HepG2 (cell line): ENCODE measurements around the gene HRC. TPM values are rescaled to one million over a fixed set of nuclear protein-coding genes. Genes with fewer than 3 reads are reported as not detected.
A peak's percentile ranks its signal among the peaks of the same experiment; 100 is the strongest.

Experiments used
- ATAC-seq: fragments of 200-7000 bp; cut with Tn5 transposase; 3 replicates; pipeline ENCODE4 v1.9.1; 2020; ENCODE audit warnings: mild to moderate bottlenecking, moderate library complexity
- BruUV-seq: library from RNA; stranded (reverse); fragments of 400-500 nt; replicated peaks from 2 replicates; lab custom pipeline; 2021; lab: Mats Ljungman, UMichigan
- CTCF ChIA-PET: fragments of 300-600 bp; formaldehyde crosslinking; extraction: SDS; loops from one replicate; lab custom pipeline; 2021; ENCODE audit warnings: low total read pairs, inconsistent platforms, low intra/inter-chr PET ratio; lab: Yijun Ruan, JAX
- POLR2A ChIA-PET: fragments of 350-600 bp; sonication (Branson Sonifier 250); formaldehyde crosslinking; loops from one replicate; lab custom pipeline; 2020; ENCODE audit warnings: antibody characterized with exemption, inconsistent platforms; lab: Yijun Ruan, JAX
- DNase-seq: peaks from one replicate; pipeline ENCODE4 v3.0.0-alpha.2; 2015; ENCODE audit warnings: low spot score
- FAIRE-seq: peaks from 3 replicates; lab custom pipeline; 2011; peaks lifted over from hg19 to GRCh38; lab: Jason Lieb, UNC
- H2AFZ ChIP-seq: one replicate; pipeline ENCODE4 v1.6.1; 2011; ENCODE audit warnings: low read length, inconsistent platforms
- H3K27ac ChIP-seq: fragments of 300-600 bp; 3 replicates; pipeline ENCODE4 v1.8.0; 2011; ENCODE audit warnings: mixed run types, mild to moderate bottlenecking, mixed read lengths, low read length, inconsistent platforms; ENCODE audit not compliant: insufficient read depth; ENCODE audit errors: extremely low read length
- H3K27me3 ChIP-seq, 2 experiments: fragments of 200-600 bp in 1 of 2; 2 replicates in 1 of 2; 3 replicates in 1 of 2; pipeline versions ENCODE4 v1.6.0 to v1.8.0; 2011; ENCODE audit warnings: low read length in 2 of 2, mild to moderate bottlenecking in 2 of 2, moderate library complexity in 2 of 2, inconsistent platforms in 1 of 2; ENCODE audit not compliant: insufficient read depth in 2 of 2, control insufficient read depth in 1 of 2
- H3K36me3 ChIP-seq, 2 experiments: fragments of 200-600 bp in 1 of 2; replicated peaks in 1 of 2; 2 replicates in 1 of 2; 3 replicates in 1 of 2; pipeline versions ENCODE4 v1.5.1 to v1.8.0; 2011; ENCODE audit warnings: low read length in 2 of 2, inconsistent platforms in 1 of 2; ENCODE audit not compliant: insufficient read depth in 2 of 2, control insufficient read depth in 1 of 2
- H3K4me1 ChIP-seq: 2 replicates; pipeline ENCODE4 v1.5.1; 2012; ENCODE audit warnings: low read length, inconsistent platforms; ENCODE audit not compliant: insufficient read depth
- H3K4me2 ChIP-seq: 2 replicates; pipeline ENCODE4 v1.6.0; 2011; ENCODE audit warnings: low read depth, low read length, inconsistent platforms
- H3K4me3 ChIP-seq, 3 experiments: fragments of 200-600 bp in 1 of 3; sonication (generic), shearing (Covaris generic) in 1 of 3; replicated peaks in 1 of 3; 2 replicates each; pipeline ENCODE4 v1.5.1; 2011 to 2016; ENCODE audit warnings: low read length in 3 of 3, inconsistent platforms in 2 of 3, low read depth in 2 of 3, mild to moderate bottlenecking in 2 of 3, control low read depth in 1 of 3, mixed read lengths in 1 of 3; ENCODE audit not compliant: insufficient read depth in 1 of 3
- H3K79me2 ChIP-seq: one replicate; pipeline ENCODE4 v1.6.1; 2011; ENCODE audit warnings: low read length, inconsistent platforms; ENCODE audit not compliant: insufficient read depth
- H3K9ac ChIP-seq: 2 replicates; pipeline ENCODE4 v1.6.0; 2011; ENCODE audit warnings: mild to moderate bottlenecking, low read depth, low read length, inconsistent platforms; ENCODE audit not compliant: insufficient read depth
- H3K9me3 ChIP-seq: 2 replicates; pipeline ENCODE4 v1.5.1; 2012; ENCODE audit warnings: mild to moderate bottlenecking, low read length
- H4K20me1 ChIP-seq: 2 replicates; pipeline ENCODE4 v1.6.0; 2011; ENCODE audit warnings: inconsistent platforms, mild to moderate bottlenecking, low read length, moderate library complexity; ENCODE audit not compliant: insufficient read depth
- FOXA3 ChIP-seq: IDR thresholded peaks from 2 replicates; pipeline ENCODE4 v1.6.1; 2016; ENCODE audit warnings: missing genetic modification reagents, missing compliant biosample characterization
- FOXM1 ChIP-seq: sonication (generic); formaldehyde crosslinking; IDR thresholded peaks from 2 replicates; pipeline ENCODE4 v1.5.0; 2020; ENCODE audit warnings: missing genetic modification reagents
- MYNN ChIP-seq: sonication (generic); formaldehyde crosslinking; IDR thresholded peaks from 2 replicates; pipeline ENCODE4 v1.4.0; 2020; ENCODE audit warnings: mild to moderate bottlenecking, low read depth, missing genetic modification reagents
- RAD21 ChIP-seq: fragments of 450-650 bp; formaldehyde crosslinking; IDR thresholded peaks from 2 replicates; pipeline ENCODE4 v1.5.0; 2020; ENCODE audit warnings: mild to moderate bottlenecking
- SALL1 ChIP-seq: sonication (generic); formaldehyde crosslinking; IDR thresholded peaks from 2 replicates; pipeline ENCODE4 v1.8.0; 2022; ENCODE audit warnings: mild to moderate bottlenecking, missing genetic modification reagents
- TOPORS ChIP-seq: sonication (generic); formaldehyde crosslinking; IDR thresholded peaks from 2 replicates; pipeline ENCODE4 v1.8.0; 2023; ENCODE audit warnings: mild to moderate bottlenecking, missing genetic modification reagents
- ZNF180 ChIP-seq: sonication (generic); formaldehyde crosslinking; IDR thresholded peaks from 2 replicates; pipeline ENCODE4 v1.4.0; 2020; ENCODE audit warnings: low read depth, missing genetic modification reagents, borderline replicate concordance
- ZNF253 ChIP-seq: sonication (generic); formaldehyde crosslinking; IDR thresholded peaks from 2 replicates; pipeline ENCODE4 v1.8.0; 2022; ENCODE audit warnings: mild to moderate bottlenecking, missing genetic modification reagents, borderline replicate concordance
- ZNF30 ChIP-seq: sonication (generic); formaldehyde crosslinking; IDR thresholded peaks from 2 replicates; pipeline ENCODE4 v1.5.0; 2020; ENCODE audit warnings: mild to moderate bottlenecking, missing genetic modification reagents
- ZNF749 ChIP-seq: sonication (generic); formaldehyde crosslinking; IDR thresholded peaks from 2 replicates; pipeline ENCODE4 v1.8.0; 2022; ENCODE audit warnings: mild to moderate bottlenecking, missing genetic modification reagents, moderate library complexity, borderline replicate concordance
- ZNF891 ChIP-seq: sonication (generic); formaldehyde crosslinking; IDR thresholded peaks from 2 replicates; pipeline ENCODE4 v1.5.0; 2020; ENCODE audit warnings: mild to moderate bottlenecking, missing genetic modification reagents
- WGBS: methylation state at CpG from one replicate; pipeline ENCODE4 v1.1.6; 2017; ENCODE audit warnings: low lambda C conversion rate; 5-methylcytosine and 5-hydroxymethylcytosine counted together
- in situ Hi-C: cut with HindIII; loops from 2 replicates; pipeline ENCODE4 v1.10.0; 2017; ENCODE audit warnings: low pct_unique_long_range_greater_than_20kb; ENCODE audit not compliant: extremely low pct_ligation_motif_present
- intact Hi-C: fragments of 100-400 bp; cut with micrococcal nuclease; formaldehyde crosslinking; loops from one replicate; pipeline ENCODE4 v1.10.0; 2022; ENCODE audit not compliant: unreplicated experiment
- polyA plus RNA-seq, 8 experiments: library from polyadenylated mRNA; depleted of rRNA in 3 of 8; stranded (reverse) in 7 of 8; unstranded in 1 of 8; fragments of >200 nt; fragmentation: Illumina TruSeq in 4 of 8; extraction: Trizol in 4 of 8; gene quantifications; 2 replicates each; pipeline versions ENCODE4 v1.2.1 to v1.2.3, GENCODE V29; 2011 to 2016; ENCODE audit warnings: low read depth in 4 of 8, missing spikeins in 1 of 8, mixed read lengths in 1 of 8; ENCODE audit not compliant: insufficient read depth in 1 of 8
- total RNA-seq, 5 experiments: library from RNA; depleted of rRNA; stranded (reverse); fragments of >200 nt; fragmentation: Illumina TruSeq; extraction: Trizol; gene quantifications; 2 replicates each; pipeline ENCODE4 v1.2.3, GENCODE V29; 2016; ENCODE audit warnings: low read depth in 1 of 5
- TF ChIP-seq, protein P1 (sequence below): sonication (generic); formaldehyde crosslinking; IDR thresholded peaks from 2 replicates; pipeline ENCODE4 v1.8.1; 2023; ENCODE audit warnings: mild to moderate bottlenecking, missing genetic modification reagents, borderline replicate concordance
- TF ChIP-seq, protein P2 (sequence below): sonication (generic); formaldehyde crosslinking; IDR thresholded peaks from 2 replicates; pipeline ENCODE4 v1.8.1; 2023; ENCODE audit warnings: mild to moderate bottlenecking, moderate library complexity, missing genetic modification reagents
- TF ChIP-seq, protein P3 (sequence below): IDR thresholded peaks from 2 replicates; pipeline ENCODE4 v1.6.1; 2018; ENCODE audit warnings: missing genetic modification reagents, mild to moderate bottlenecking, missing compliant biosample characterization
- TF ChIP-seq, protein P4 (sequence below): sonication (generic); formaldehyde crosslinking; IDR thresholded peaks from 2 replicates; pipeline ENCODE4 v1.9.0; 2021; ENCODE audit warnings: missing genetic modification reagents, borderline replicate concordance
- TF ChIP-seq, protein P5 (sequence below): IDR thresholded peaks from 2 replicates; pipeline ENCODE4 v1.6.1; 2016

HRC gene
- total and polyA plus RNA-seq, 2 of the 13 experiments (the other 11 are each of a cell fraction or from before 2014, with no cell fraction given) = 3.6 to 15.4 TPM

DNA sequence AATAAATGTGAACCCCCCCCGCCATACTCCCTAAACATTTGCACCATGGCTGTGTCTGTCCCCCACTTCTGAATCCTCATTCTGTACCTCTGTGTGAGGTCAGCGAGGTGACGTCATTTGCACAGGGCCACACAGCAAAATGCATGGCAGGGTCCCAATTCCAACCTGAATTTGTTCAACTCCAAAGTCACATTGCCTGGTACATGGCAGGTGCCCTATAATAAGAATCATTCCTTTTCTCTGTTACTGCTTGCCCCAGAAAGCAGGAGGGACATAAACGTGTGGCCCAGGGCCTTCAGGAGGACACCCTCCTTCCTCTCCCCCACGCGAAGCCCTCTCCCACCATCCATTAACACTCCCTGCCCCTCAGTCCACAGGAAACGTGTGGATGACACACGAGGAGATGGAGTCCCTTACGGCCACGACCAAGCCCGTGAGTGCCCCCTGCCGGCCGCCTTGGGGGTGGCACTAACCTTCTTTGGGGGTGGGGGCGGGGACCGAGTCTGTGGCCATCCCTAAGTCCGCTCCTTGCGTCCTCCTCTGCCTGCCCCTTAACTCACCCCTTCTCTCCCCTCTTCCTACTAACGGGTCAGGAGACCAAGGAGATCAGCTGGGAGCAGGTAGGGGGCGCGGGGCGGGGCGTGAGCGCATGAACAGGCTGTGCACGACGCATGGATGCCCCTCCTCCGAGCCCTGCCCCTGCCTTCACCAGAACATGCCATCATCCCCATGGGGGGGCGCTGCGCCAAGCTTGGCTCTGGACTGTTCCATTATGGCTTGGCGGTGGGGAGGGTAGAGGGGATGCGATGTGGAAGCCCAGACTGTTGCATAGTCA is 9.4 kb downstream of the HRC start (continued):
- peak; percentile 65 for TF ChIP-seq SALL1 (CRISPR knock-in tag)
- TF ChIP-seq FOXA3 = peak; percentile 21; the same call in 1 of the 2 replicates
- peak; percentile 45 for TF ChIP-seq RAD21 (CRISPR knock-in tag)
- 0 out of 2 replicates have a peak, but pooled peaks have one; percentile 30 for TF ChIP-seq ZNF253 (CRISPR knock-in tag)
- TF ChIP-seq MYNN = no peak

DNA sequence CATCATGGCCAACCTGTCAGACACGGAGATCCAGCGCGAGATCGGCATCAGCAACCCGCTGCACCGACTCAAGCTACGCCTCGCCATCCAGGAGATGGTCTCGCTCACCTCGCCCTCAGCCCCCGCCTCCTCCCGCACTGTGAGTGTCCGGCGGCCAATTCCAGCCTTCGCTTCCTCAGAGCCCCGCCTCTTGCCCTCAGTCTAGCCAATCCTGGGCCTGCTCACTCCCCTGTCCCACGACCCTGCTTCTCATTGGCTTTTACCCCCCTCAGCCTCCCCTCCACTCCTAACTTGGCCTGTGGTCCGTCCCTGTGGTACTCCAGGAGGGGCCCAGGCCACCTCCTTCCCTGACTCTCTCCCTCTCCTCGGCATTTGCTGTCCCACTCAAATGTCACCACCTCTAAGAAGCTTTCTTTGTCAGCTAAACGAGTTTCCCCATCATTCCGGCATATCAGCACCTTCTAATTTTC is 12.3 kb downstream of the HRC start:
- in situ Hi-C loops (no loop called here), intact Hi-C loops (no loop called here)
- H2AFZ ChIP-seq = no peak overlapping the region
- ATAC-seq = peak; percentile 21; the same call in 1 of the 3 replicates
- no peaks in the 10 kb centered on the region for H3K9me3 ChIP-seq
- WGBS = 94% methylated on average over 21 of the region's 21 CpGs
- H3K9ac ChIP-seq = no peak overlapping the region
- H3K79me2 ChIP-seq = no peaks in the 10 kb centered on the region
- no peaks in the 10 kb centered on the region for H4K20me1 ChIP-seq
- no peak for FAIRE-seq
- H3K27me3 ChIP-seq = no peaks in the 10 kb centered on the region
- no peak overlapping the region for H3K27ac ChIP-seq
- no peak overlapping the region for H3K4me3 ChIP-seq
- no peak for DNase-seq
- peaks cover 22% of the 10 kb centered on the region for H3K4me1 ChIP-seq
- no peak overlapping the region for H3K4me2 ChIP-seq
- CTCF ChIA-PET = no interaction called here
- POLR2A ChIA-PET = no interaction called here
- BruUV-seq = no TSS peak
- no peaks in the 10 kb centered on the region for H3K36me3 ChIP-seq
- TF ChIP-seq ZNF749 (CRISPR knock-in tag) (no peak), ZNF30 (no peak), TOPORS (CRISPR knock-in tag) (no peak), ZNF891 (CRISPR knock-in tag) (no peak), ZNF180 (CRISPR knock-in tag) (no peak), FOXA3 (no peak), FOXM1 (no peak)
- TF ChIP-seq, protein P1, sequence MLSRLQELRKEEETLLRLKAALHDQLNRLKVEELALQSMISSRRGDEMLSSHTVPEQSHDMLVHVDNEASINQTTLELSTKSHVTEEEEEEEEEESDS (CRISPR knock-in tag) = no peak
- TF ChIP-seq, protein P2, sequence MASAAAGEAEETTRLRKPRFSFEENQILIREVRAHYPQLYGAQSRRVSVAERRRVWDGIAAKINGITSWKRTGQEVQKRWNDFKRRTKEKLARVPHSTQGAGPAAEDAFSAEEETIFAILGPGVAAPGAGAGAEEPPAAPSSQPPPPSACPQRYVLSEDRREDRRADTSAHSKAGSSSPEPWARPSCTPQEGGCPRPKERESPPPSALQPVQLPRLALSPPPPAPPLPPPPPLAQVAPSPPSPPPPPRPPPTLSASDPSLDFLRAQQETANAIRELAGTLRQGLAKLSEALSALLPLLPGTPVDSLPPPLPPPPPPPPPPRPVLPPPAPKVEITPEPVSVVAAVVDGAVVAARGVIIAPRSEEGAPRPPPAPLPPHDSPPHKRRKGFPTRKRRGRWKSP (CRISPR knock-in tag) = no peak
- TF ChIP-seq, protein P3, sequence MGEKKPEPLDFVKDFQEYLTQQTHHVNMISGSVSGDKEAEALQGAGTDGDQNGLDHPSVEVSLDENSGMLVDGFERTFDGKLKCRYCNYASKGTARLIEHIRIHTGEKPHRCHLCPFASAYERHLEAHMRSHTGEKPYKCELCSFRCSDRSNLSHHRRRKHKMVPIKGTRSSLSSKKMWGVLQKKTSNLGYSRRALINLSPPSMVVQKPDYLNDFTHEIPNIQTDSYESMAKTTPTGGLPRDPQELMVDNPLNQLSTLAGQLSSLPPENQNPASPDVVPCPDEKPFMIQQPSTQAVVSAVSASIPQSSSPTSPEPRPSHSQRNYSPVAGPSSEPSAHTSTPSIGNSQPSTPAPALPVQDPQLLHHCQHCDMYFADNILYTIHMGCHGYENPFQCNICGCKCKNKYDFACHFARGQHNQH (CRISPR knock-in tag) = no peak
- TF ChIP-seq, protein P4, sequence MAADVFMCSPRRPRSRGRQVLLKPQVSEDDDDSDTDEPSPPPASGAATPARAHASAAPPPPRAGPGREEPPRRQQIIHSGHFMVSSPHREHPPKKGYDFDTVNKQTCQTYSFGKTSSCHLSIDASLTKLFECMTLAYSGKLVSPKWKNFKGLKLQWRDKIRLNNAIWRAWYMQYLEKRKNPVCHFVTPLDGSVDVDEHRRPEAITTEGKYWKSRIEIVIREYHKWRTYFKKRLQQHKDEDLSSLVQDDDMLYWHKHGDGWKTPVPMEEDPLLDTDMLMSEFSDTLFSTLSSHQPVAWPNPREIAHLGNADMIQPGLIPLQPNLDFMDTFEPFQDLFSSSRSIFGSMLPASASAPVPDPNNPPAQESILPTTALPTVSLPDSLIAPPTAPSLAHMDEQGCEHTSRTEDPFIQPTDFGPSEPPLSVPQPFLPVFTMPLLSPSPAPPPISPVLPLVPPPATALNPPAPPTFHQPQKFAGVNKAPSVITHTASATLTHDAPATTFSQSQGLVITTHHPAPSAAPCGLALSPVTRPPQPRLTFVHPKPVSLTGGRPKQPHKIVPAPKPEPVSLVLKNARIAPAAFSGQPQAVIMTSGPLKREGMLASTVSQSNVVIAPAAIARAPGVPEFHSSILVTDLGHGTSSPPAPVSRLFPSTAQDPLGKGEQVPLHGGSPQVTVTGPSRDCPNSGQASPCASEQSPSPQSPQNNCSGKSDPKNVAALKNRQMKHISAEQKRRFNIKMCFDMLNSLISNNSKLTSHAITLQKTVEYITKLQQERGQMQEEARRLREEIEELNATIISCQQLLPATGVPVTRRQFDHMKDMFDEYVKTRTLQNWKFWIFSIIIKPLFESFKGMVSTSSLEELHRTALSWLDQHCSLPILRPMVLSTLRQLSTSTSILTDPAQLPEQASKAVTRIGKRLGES = no peak
- TF ChIP-seq, protein P5, sequence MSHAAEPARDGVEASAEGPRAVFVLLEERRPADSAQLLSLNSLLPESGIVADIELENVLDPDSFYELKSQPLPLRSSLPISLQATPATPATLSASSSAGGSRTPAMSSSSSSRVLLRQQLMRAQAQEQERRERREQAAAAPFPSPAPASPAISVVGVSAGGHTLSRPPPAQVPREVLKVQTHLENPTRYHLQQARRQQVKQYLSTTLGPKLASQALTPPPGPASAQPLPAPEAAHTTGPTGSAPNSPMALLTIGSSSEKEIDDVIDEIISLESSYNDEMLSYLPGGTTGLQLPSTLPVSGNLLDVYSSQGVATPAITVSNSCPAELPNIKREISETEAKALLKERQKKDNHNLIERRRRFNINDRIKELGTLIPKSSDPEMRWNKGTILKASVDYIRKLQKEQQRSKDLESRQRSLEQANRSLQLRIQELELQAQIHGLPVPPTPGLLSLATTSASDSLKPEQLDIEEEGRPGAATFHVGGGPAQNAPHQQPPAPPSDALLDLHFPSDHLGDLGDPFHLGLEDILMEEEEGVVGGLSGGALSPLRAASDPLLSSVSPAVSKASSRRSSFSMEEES (CRISPR knock-in tag) = no peak
